ENCODE data around the gene PCGF3.

GRCh38 chr4:708631-708933 is 3.0 kb downstream of the PCGF3 start:
- no peak for TF ChIP-seq CTCF (IDR thresholded peaks at IDR 0.05; ENCODE audit: low read depth, low read length)
- no peak for TF ChIP-seq EZH2phosphoT487 (IDR thresholded peaks at IDR 0.05; ENCODE audit: low read depth)

All from OCI-LY3 (cell line).